ENCODE measurements around the gene PPP1R18. TPM values are rescaled to one million over a fixed set of nuclear protein-coding genes. Genes with fewer than 3 reads are reported as not detected.

The PPP1R18 gene
- total RNA-seq, 1 experiment from 2014 or later = 28.2 TPM

GRCh38 chr6:30716879-30717128 is 30.4 kb upstream of the PPP1R18 start:
- TSS peak; percentile 67 for BruUV-seq (replicated peaks)
- Mint-ChIP-seq H3K9me3 (ENCODE audit: low read depth, unreplicated experiment) (peaks cover 3% of the 10 kb centered on the region), H3K36me3 (ENCODE audit: insufficient read depth, unreplicated experiment) (peaks cover 68% of the 10 kb centered on the region), H3K27me3 (ENCODE audit: unreplicated experiment) (no peaks in the 10 kb centered on the region), H3K27ac (ENCODE audit: unreplicated experiment) (peak overlapping the region; percentile 95), H3K4me3 (ENCODE audit: low read depth, unreplicated experiment) (peak overlapping the region; percentile 95), H3K4me1 (ENCODE audit: low read depth, unreplicated experiment) (peaks cover 38% of the 10 kb centered on the region)
- DNase-seq = no peak
- intact Hi-C loops (cut with micrococcal nuclease; ENCODE audit: unreplicated experiment) = no loop called here
- CTCF ChIA-PET = interaction anchor here (0.6 to 1.5 kb wide), 10 partner anchors 8 to 235 kb away, joined by 3 to 14 read pairs (median 6); partner anchors contain the start of genes DHX16 and NRM
- no peak for TF ChIP-seq CTCF (IDR thresholded peaks at IDR 0.05; ENCODE audit: unreplicated experiment)

GRCh38 chr6:30714263-30714662 is 27.8 kb upstream of the PPP1R18 start:
- no peak overlapping the region for H3K27ac Mint-ChIP-seq (ENCODE audit: unreplicated experiment)
- H3K36me3 Mint-ChIP-seq (ENCODE audit: insufficient read depth, unreplicated experiment) = peaks cover 56% of the 10 kb centered on the region
- DNase-seq = no peak
- peaks cover 44% of the 10 kb centered on the region for H3K4me1 Mint-ChIP-seq (ENCODE audit: low read depth, unreplicated experiment)
- no peaks in the 10 kb centered on the region for H3K27me3 Mint-ChIP-seq (ENCODE audit: unreplicated experiment)
- H3K9me3 Mint-ChIP-seq (ENCODE audit: low read depth, unreplicated experiment) = peaks cover 3% of the 10 kb centered on the region
- no peak overlapping the region for H3K4me3 Mint-ChIP-seq (ENCODE audit: low read depth, unreplicated experiment)
- TF ChIP-seq CTCF (IDR thresholded peaks at IDR 0.05; ENCODE audit: unreplicated experiment) = no peak
- intact Hi-C loops (cut with micrococcal nuclease; ENCODE audit: unreplicated experiment) = no loop called here
- CTCF ChIA-PET = no interaction called here
- BruUV-seq (replicated peaks) = no TSS peak

GRCh38 chr6:30712441-30712945 is 26.0 kb upstream of the PPP1R18 start:
- Mint-ChIP-seq H3K4me3 (ENCODE audit: low read depth, unreplicated experiment) (no peak overlapping the region), H3K27me3 (ENCODE audit: unreplicated experiment) (no peaks in the 10 kb centered on the region), H3K9me3 (ENCODE audit: low read depth, unreplicated experiment) (peaks cover 3% of the 10 kb centered on the region), H3K36me3 (ENCODE audit: insufficient read depth, unreplicated experiment) (peaks cover 53% of the 10 kb centered on the region), H3K4me1 (ENCODE audit: low read depth, unreplicated experiment) (peaks cover 60% of the 10 kb centered on the region), H3K27ac (ENCODE audit: unreplicated experiment) (no peak overlapping the region)
- no TSS peak for BruUV-seq (replicated peaks)
- no peak for TF ChIP-seq CTCF (IDR thresholded peaks at IDR 0.05; ENCODE audit: unreplicated experiment)
- no peak for DNase-seq
- CTCF ChIA-PET = no interaction called here
- intact Hi-C loops (cut with micrococcal nuclease; ENCODE audit: unreplicated experiment) = no loop called here

- Mint-ChIP-seq H3K4me1 (ENCODE audit: low read depth, unreplicated experiment) (peaks cover 60% of the 10 kb centered on the region), H3K4me3 (ENCODE audit: low read depth, unreplicated experiment) (no peak overlapping the region), H3K27me3 (ENCODE audit: unreplicated experiment) (no peaks in the 10 kb centered on the region), H3K9me3 (ENCODE audit: low read depth, unreplicated experiment) (peaks cover 3% of the 10 kb centered on the region), H3K27ac (ENCODE audit: unreplicated experiment) (no peak overlapping the region), H3K36me3 (ENCODE audit: insufficient read depth, unreplicated experiment) (peaks cover 47% of the 10 kb centered on the region)
- no peak for TF ChIP-seq CTCF (IDR thresholded peaks at IDR 0.05; ENCODE audit: unreplicated experiment)
- CTCF ChIA-PET = interaction anchor here (1.0 kb wide), 1 partner anchor 40 kb away, joined by 3 read pairs; no protein-coding TSS in a partner anchor
- BruUV-seq (replicated peaks) = no TSS peak
- DNase-seq = no peak
- intact Hi-C loops (cut with micrococcal nuclease; ENCODE audit: unreplicated experiment) = no loop called here
Observed at GRCh38 chr6:30711758-30712380, 25.4 kb upstream of the PPP1R18 start.

All from Calu3 (cell line).